Adrenal gland (tissue), 5 donors: ENCODE results near the gene IVNS1ABP.

Source experiments
- POLR2A ChIP-seq, 2 donors: fragments of 450-650 bp; IDR thresholded peaks; one replicate each; pipeline ENCODE4 v1.6.1; 2017; ENCODE audit warnings: antibody characterized with exemption in 2 of 2, mild to moderate bottlenecking in 2 of 2, moderate library complexity in 1 of 2
- TF ChIP-seq, protein P1 (sequence below), 6 experiments: fragments of 450-650 bp in 4 of 6; fragments of 200-600 bp in 2 of 6; sonication (generic) in 1 of 6; IDR thresholded peaks; 1 replicate in 5 of 6; 2 replicates in 1 of 6; pipeline versions ENCODE4 v1.5.1 to v1.8.0; 2016 to 2021; ENCODE audit warnings: antibody characterized with exemption in 6 of 6, mild to moderate bottlenecking in 2 of 6, moderate library complexity in 1 of 6
- donor health status: DM: no; HTN: no; CAD: no.

DNA sequence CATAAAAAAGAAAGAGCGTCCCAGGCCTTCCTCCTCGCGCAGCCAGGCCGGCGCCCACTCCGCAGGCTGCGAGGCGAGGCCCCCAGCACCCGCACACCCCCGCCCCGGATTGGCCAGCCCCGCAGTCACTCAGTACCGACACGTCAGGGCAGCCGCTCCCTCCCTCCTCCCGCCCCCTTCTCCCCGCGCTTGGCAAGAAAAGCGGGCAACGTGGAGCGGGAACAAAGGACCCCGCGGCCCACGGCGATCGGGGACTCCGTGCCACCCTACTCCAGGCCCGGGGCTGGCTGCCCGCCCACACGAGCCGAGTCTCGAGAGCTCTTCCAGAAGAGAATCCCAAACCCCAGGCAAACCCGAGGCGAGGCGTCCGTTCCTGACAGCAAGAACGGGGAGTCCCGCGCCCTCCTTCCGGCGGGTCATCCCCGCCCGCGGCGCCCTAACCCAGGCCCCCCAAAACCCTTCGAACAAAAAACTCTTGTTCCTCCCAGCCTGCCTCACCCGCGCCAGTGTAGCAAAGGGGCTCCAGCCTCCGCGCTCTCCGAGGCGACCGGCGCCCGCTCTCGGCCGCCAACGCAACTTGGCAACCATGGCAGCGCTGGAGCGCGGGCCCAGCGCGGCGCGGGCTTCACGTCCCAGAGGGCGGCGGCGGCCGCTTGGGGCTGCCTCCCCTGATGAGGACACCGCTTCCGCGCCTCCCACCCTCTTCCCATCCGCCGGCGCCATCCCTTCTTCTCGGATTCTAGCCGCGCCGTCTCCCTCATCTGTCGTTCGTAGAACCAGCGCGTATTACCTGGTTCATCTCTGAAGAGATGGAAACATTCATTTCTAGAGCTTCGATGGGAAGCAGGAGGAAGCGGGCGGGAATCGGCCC is 645 bp downstream of the IVNS1ABP start:
- TF ChIP-seq POLR2A (IDR thresholded peaks at IDR 0.05) = peak; percentile 40 to 42
- TF ChIP-seq, protein P1, sequence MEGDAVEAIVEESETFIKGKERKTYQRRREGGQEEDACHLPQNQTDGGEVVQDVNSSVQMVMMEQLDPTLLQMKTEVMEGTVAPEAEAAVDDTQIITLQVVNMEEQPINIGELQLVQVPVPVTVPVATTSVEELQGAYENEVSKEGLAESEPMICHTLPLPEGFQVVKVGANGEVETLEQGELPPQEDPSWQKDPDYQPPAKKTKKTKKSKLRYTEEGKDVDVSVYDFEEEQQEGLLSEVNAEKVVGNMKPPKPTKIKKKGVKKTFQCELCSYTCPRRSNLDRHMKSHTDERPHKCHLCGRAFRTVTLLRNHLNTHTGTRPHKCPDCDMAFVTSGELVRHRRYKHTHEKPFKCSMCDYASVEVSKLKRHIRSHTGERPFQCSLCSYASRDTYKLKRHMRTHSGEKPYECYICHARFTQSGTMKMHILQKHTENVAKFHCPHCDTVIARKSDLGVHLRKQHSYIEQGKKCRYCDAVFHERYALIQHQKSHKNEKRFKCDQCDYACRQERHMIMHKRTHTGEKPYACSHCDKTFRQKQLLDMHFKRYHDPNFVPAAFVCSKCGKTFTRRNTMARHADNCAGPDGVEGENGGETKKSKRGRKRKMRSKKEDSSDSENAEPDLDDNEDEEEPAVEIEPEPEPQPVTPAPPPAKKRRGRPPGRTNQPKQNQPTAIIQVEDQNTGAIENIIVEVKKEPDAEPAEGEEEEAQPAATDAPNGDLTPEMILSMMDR (IDR thresholded peaks at IDR 0.05) = peak in 2 of 6 experiments; percentile 7 to 11
